BLaER1 treated with 17β-estradiol and CSF1 and Interleukin-3, amounts not matched to agents 10 nM and 100 nM (cell line): ENCODE data around the gene COL18A1.
A peak's percentile ranks its signal among the peaks of the same experiment; 100 is the strongest.

Experiments used
- H3K27ac ChIP-seq, 11 experiments: shearing (Covaris generic); formaldehyde crosslinking; 2 replicates each; pipeline ENCODE4 v1.8.1; 2022
- H3K27me3 ChIP-seq, 11 experiments: shearing (Covaris generic); formaldehyde crosslinking; 2 replicates each; pipeline ENCODE4 v1.8.1; 2022
- H3K36me3 ChIP-seq, 11 experiments: shearing (Covaris generic); formaldehyde crosslinking; 2 replicates each; pipeline ENCODE4 v1.8.1; 2022
- H3K4me1 ChIP-seq, 10 experiments: shearing (Covaris generic); formaldehyde crosslinking; 2 replicates each; pipeline ENCODE4 v1.8.1; 2022
- H3K4me2 ChIP-seq, 11 experiments: shearing (Covaris generic); formaldehyde crosslinking; 2 replicates each; pipeline ENCODE4 v1.8.1; 2022
- H3K4me3 ChIP-seq, 10 experiments: shearing (Covaris generic); formaldehyde crosslinking; 2 replicates each; pipeline ENCODE4 v1.8.1; 2022
- H3K9ac ChIP-seq, 11 experiments: shearing (Covaris generic); formaldehyde crosslinking; 2 replicates each; pipeline ENCODE4 v1.8.1; 2022
- H3K9me3 ChIP-seq, 11 experiments: shearing (Covaris generic); formaldehyde crosslinking; replicated peaks in 1 of 11; 2 replicates each; pipeline ENCODE4 v1.8.1; 2022
- H4K20me1 ChIP-seq, 11 experiments: shearing (Covaris generic); formaldehyde crosslinking; 2 replicates each; pipeline ENCODE4 v1.8.1; 2022
- Cebpa-rat ChIP-seq, 11 experiments: shearing (Covaris generic); IDR thresholded peaks; 2 replicates each; pipeline ENCODE4 v1.8.1; 2022

The COL18A1 gene

DNA sequence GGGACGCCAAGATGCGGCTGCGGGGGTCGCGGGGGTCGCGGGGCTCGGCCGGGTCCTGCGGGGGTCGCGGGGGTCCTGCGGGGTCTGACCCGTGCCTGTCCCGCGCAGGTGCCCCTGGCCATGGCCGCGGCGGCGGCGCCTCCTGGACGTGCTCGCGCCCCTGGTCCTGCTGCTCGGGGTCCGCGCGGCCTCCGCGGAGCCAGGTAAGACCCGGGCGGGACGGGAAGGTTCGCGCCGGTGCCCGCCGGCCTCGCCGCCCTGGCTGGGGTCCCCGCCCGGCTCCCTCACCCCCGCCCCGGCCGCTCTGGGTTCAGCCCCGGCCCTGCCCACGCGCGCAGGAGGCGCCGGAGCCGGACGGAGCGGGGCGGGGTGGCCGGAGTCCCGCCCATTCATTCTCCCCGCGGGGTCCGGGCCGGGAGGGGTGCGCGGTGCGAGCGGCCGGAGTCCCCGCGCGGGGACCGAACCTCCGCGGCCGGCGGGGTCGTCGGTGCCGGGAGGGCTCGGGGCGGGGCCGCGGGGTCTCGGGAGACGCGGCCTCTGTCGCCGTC, 380 bp downstream of the COL18A1 start:
- Histone ChIP-seq H4K20me1 (peaks cover 0 to 73% (median 39%) of the 10 kb centered on the region in 11 experiments; a peak in 18 of 22 replicates), H3K27ac (no peak overlapping the region), H3K4me2 (peak overlapping the region; percentile 86 to 97 (median 89)), H3K4me1 (peaks cover 20 to 40% (median 28%) of the 10 kb centered on the region in 10 experiments), H3K9ac (peak overlapping the region in 9 of 11 experiments; percentile 12 to 60 (median 37); a peak in 11 of 22 replicates), H3K4me3 (peak overlapping the region; percentile 46 to 69 (median 58)), H3K36me3 (no peaks in the 10 kb centered on the region), H3K27me3 (peaks cover 82 to 91% (median 83%) of the 10 kb centered on the region in 11 experiments), H3K9me3 (peaks cover 7 to 20% (median 14%) of the 10 kb centered on the region in 11 experiments; a peak in 21 of 22 replicates)
- TF ChIP-seq Cebpa-rat (IDR thresholded peaks at IDR 0.05): no peak

DNA sequence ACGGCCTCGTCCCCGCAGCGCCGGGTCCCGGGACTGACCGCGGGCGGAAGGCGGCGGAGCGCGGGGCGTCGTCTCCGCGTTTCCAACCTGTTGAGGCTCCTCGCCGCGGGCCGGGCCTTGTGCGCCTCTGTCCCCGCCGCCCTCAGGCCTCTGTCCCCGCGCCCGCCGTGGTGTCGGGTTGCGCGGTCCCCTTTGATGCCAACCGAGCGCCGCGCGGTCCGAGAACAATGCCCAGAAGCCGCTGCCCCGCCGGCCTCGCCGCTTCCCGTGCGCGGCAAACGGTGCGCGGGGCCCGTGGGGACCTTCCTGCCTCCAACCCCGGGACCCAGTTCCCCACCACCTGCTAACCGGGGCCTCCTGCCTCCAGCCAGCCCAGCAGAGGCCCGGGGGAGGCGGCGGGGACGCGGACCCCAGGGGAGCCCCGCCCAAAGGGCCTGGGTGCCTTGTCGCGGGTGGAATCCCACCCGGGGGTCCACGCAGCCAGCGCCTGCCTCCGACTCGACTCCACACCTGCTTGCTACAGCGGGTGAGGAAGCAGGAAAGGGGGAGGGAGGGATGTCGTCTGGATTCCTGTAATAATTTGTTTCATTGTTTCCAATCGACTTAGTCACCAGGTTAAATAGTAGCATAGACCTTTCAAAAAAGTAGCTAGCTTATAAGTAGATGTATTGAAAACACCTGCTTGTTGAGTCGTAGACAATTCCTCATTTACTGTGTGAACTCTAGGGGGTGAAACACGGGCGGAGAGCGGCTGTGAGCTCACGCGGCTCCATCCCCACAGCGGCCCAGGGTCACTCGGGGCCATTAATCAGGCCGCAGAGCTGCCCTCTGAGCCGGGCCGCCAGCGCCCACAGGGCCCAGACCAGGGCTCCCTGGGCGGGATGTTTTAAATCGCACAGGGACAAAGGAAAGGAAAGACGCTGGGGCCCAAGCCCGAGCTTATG, 1.1 kb downstream of the COL18A1 start:
- Histone ChIP-seq H3K4me1 (peaks cover 20 to 43% (median 29%) of the 10 kb centered on the region in 10 experiments), H3K4me3 (peak overlapping the region; percentile 46 to 69 (median 58)), H3K36me3 (no peaks in the 10 kb centered on the region), H3K27ac (no peak overlapping the region), H3K9ac (peak overlapping the region in 7 of 11 experiments; percentile 12 to 60 (median 43); a peak in 9 of 22 replicates), H3K27me3 (peaks cover 82 to 99% (median 91%) of the 10 kb centered on the region in 11 experiments), H3K9me3 (peaks cover 3 to 13% (median 9%) of the 10 kb centered on the region in 11 experiments; a peak in 21 of 22 replicates), H3K4me2 (peak overlapping the region; percentile 86 to 97 (median 89)), H4K20me1 (peaks cover 0 to 76% (median 39%) of the 10 kb centered on the region in 11 experiments; a peak in 18 of 22 replicates)
- no peak for TF ChIP-seq Cebpa-rat (IDR thresholded peaks at IDR 0.05)

DNA sequence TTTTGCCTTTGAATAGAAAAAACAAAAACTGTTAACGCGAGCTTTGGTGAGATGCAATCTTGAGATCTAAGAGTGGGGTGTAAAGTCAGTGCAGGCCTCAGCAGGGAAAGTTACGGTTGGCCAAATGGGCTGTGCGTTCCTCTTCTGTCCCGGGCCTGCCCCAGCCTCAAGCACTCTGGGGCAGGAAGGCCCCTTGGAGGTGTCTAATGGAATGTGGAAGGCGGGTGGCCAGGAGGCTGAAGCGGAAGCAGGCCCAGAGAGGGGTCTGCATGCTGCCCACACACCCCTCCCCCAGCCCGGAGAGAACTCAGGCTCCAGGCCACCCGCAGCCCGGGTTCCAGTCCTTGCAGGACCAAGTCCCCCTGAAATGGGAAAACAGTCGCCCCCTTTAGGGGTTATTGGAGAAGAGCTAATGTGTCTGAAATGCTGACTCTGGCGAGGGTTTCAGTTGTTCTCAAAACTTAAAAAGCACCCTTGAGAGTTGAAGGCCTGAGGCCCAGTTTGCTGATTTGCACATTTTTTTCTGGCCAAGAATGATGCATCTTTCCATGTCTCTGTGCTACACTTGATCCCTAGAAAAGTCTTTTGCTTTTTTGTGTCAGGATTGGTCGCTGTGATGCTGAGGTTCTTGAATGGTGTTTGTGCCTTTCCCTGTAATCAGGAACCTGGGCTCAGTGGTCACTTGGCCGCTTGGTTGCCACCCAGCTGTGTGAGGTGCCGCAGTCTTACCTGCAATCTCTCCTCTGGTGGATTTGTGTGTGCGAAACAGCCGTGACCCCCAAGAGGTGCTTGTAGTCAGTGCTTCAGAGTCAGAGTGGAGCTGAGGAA, 2.0 kb downstream of the COL18A1 start:
- Histone ChIP-seq H3K27me3 (peaks cover 79 to 94% (median 91%) of the 10 kb centered on the region in 11 experiments), H3K27ac (no peak overlapping the region), H3K9me3 (peaks cover 0 to 4% (median 0%) of the 10 kb centered on the region in 11 experiments; a peak in 5 of 22 replicates), H3K9ac (no peak overlapping the region), H3K4me1 (peaks cover 20 to 43% (median 29%) of the 10 kb centered on the region in 10 experiments), H3K4me3 (no peak overlapping the region), H4K20me1 (peaks cover 0 to 78% (median 39%) of the 10 kb centered on the region in 11 experiments; a peak in 18 of 22 replicates), H3K4me2 (no peak overlapping the region), H3K36me3 (no peaks in the 10 kb centered on the region)
- TF ChIP-seq Cebpa-rat (IDR thresholded peaks at IDR 0.05): no peak

DNA sequence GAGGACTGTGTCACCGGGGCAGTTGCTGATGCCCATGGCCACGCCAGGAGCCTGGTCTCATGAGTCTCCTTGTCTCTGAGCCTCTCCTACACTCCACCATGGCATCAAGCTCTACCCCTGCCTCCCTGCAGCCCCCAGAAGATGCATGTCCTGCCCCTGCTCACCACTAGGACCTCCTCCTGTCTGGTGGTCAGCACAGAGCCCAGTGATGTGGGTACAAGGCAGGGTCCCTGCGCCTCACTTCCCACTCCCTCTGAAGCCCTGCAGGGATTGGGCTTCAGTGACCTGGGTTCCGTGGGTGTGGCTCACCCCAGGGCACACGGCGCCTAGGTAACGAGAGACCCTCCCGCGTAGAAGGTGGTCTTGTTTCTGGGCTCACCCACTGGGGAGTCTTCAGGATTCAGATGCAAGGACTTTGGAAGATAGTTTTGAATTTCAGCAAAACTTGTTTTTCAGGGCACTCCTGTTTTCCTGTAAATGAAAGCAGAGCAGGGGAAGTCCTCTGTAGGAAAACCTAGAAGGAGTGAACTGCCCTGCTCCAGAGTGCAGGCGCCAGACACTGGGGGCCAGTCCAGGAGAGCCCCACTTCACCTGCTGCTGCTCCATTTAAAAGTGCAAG, 2.8 kb downstream of the COL18A1 start:
- no peak overlapping the region for H3K27ac ChIP-seq
- no peak overlapping the region for H3K4me3 ChIP-seq
- peaks cover 73 to 87% (median 83%) of the 10 kb centered on the region in 11 experiments for H3K27me3 ChIP-seq
- H3K9ac ChIP-seq: no peak overlapping the region
- H4K20me1 ChIP-seq: peaks cover 0 to 72% (median 39%) of the 10 kb centered on the region in 11 experiments; a peak in 18 of 22 replicates
- H3K36me3 ChIP-seq: no peaks in the 10 kb centered on the region
- TF ChIP-seq Cebpa-rat (IDR thresholded peaks at IDR 0.05): no peak
- peaks cover 20 to 43% (median 30%) of the 10 kb centered on the region in 10 experiments for H3K4me1 ChIP-seq
- no peak overlapping the region for H3K4me2 ChIP-seq
- H3K9me3 ChIP-seq: no peaks in the 10 kb centered on the region

DNA sequence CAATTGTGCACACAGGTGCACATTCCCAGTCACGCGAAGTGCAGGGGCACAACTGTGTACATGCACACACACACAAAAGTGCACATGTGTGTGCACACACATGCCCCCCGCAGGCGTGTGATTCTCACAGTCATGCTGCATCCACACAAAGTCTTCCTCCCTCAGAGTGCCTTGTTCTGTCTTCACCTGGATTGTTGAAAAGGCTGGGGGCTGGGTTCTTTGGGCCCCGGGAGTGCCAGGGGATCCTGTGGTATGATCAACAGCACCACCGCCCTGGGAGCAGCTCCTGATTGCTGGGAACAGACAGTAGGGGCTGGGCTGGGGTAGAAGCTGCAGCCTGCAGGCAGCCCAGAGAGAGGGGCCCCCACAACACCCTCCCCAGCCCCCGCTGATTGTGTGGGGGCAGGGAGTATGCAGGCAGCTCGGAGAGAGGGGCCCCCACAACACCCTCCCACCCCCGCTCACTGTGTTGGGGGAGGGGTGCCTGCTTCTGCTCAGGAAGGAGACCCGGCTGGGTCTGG, 3.4 kb downstream of the COL18A1 start:
- Histone ChIP-seq H3K27ac (no peak overlapping the region), H3K4me3 (no peak overlapping the region), H4K20me1 (peaks cover 0 to 72% (median 38%) of the 10 kb centered on the region in 11 experiments; a peak in 18 of 22 replicates), H3K4me1 (peaks cover 20 to 43% (median 32%) of the 10 kb centered on the region in 10 experiments), H3K36me3 (no peaks in the 10 kb centered on the region), H3K9ac (no peak overlapping the region), H3K27me3 (peaks cover 68 to 86% (median 80%) of the 10 kb centered on the region in 11 experiments), H3K9me3 (no peaks in the 10 kb centered on the region), H3K4me2 (no peak overlapping the region)
- no peak for TF ChIP-seq Cebpa-rat (IDR thresholded peaks at IDR 0.05)

DNA sequence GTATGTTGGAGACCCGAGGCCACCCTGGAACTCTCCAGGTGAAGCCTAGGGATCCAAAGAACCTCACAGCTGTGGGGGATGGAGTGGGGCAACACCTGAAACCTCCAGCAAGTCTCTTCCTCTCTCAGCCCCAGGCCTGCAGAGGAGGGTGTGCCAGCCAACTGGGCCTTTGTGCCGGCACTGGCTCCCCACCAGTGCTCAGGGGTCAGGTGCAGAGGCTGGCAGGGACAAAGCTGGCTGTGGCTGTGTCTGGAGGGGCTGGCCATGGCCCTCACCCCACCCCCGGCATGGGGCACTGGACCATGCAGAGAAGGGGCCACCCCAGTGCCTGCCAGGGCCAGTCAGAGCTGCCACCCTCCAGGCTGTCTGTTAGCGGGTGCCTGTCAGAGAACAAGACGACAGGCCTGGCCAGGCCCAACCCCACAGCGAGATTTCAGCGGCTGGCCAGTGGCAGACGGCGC, 3.9 kb downstream of the COL18A1 start:
- Histone ChIP-seq H3K4me1 (peaks cover 20 to 43% (median 32%) of the 10 kb centered on the region in 10 experiments), H3K4me3 (no peak overlapping the region), H3K9ac (no peak overlapping the region), H3K27me3 (peaks cover 63 to 85% (median 77%) of the 10 kb centered on the region in 11 experiments), H4K20me1 (peaks cover 0 to 67% (median 33%) of the 10 kb centered on the region in 11 experiments; a peak in 18 of 22 replicates), H3K36me3 (no peaks in the 10 kb centered on the region), H3K4me2 (peak overlapping the region in 3 of 11 experiments; percentile 39 to 58 (median 46); a peak in 4 of 22 replicates), H3K9me3 (no peaks in the 10 kb centered on the region), H3K27ac (no peak overlapping the region)
- no peak for TF ChIP-seq Cebpa-rat (IDR thresholded peaks at IDR 0.05)

DNA sequence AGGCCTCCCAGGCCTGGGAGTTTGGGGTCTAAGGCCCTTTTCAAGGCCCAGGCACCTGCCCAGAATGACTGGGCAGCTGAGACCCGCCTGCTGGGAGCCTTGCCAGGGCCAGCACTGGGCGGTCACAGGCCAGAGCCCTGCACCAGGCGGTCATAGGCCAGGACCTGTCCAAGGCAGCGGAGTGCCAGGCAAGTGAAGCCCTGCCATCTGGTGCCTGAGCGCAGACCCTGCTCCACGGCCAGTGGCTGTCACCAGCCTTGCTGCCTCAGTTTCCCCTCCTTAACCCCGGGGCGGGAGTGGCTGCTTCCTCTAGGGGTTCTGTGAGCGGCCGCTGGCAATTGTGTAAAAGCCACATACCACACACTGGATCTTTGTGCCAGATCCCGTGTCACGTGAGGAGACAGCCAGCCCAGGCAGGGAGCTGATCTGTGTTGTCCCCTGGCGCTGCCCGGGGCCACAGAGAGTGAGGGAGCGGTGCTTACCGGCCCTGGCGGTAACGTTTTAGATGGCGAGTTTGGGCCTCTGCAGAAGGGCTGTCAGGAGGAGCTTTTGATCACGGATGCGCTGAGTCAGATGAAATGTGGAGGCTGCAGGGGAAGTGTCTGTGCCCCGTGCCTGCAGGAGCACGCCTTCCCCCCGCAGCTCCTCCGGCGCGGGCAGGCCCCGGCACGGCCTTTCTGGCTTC, 4.6 kb downstream of the COL18A1 start:
- peaks cover 0 to 66% (median 27%) of the 10 kb centered on the region in 11 experiments; a peak in 18 of 22 replicates for H4K20me1 ChIP-seq
- H3K36me3 ChIP-seq: no peaks in the 10 kb centered on the region
- H3K27me3 ChIP-seq: peaks cover 55 to 84% (median 69%) of the 10 kb centered on the region in 11 experiments
- H3K4me3 ChIP-seq: no peak overlapping the region
- H3K4me2 ChIP-seq: peak overlapping the region; percentile 22 to 78 (median 57); a peak in 21 of 22 replicates
- no peak overlapping the region for H3K27ac ChIP-seq
- peaks cover 20 to 38% (median 26%) of the 10 kb centered on the region in 10 experiments for H3K4me1 ChIP-seq
- no peaks in the 10 kb centered on the region for H3K9me3 ChIP-seq
- H3K9ac ChIP-seq: no peak overlapping the region
- no peak for TF ChIP-seq Cebpa-rat (IDR thresholded peaks at IDR 0.05)
